ENCODE data around the gene CPNE7.

Gene CPNE7

GRCh38 chr16:89605186-89605970, 29.8 kb downstream of the CPNE7 start:
- no peak for DNase-seq (ENCODE audit: low spot score)
- no peak overlapping the region for H3K27ac ChIP-seq
- no peak for TF ChIP-seq CTCF (conservative IDR thresholded peaks at IDR 0.05; ENCODE audit: low read depth)
- ChIA-PET POLR2A (ENCODE audit: low non-redundant PET) (no interaction called here), CTCF (interaction anchor here (1.0 kb wide), 1 partner anchor 10 kb away, joined by 5 read pairs; no protein-coding TSS in a partner anchor)

- ChIA-PET CTCF (no interaction called here), POLR2A (ENCODE audit: low non-redundant PET) (no interaction called here)
- DNase-seq (ENCODE audit: low spot score): no peak
- no peak for TF ChIP-seq CTCF (conservative IDR thresholded peaks at IDR 0.05; ENCODE audit: low read depth)
- no peak overlapping the region for H3K27ac ChIP-seq
Measured at GRCh38 chr16:89606006-89606405, 30.4 kb downstream of the CPNE7 start.

- TF ChIP-seq CTCF (conservative IDR thresholded peaks at IDR 0.05; ENCODE audit: low read depth): no peak
- H3K27ac ChIP-seq: no peak overlapping the region
- ChIA-PET POLR2A (ENCODE audit: low non-redundant PET) (no interaction called here), CTCF (interaction anchor here (0.7 kb wide), 1 partner anchor 294 kb away, joined by 3 read pairs; no protein-coding TSS in a partner anchor)
- no peak for DNase-seq (ENCODE audit: low spot score)
Measured at GRCh38 chr16:89607453-89607852, 31.9 kb downstream of the CPNE7 start.

GRCh38 chr16:89607937-89608740, 32.6 kb downstream of the CPNE7 start:
- DNase-seq (ENCODE audit: low spot score): no peak
- no peak for TF ChIP-seq CTCF (conservative IDR thresholded peaks at IDR 0.05; ENCODE audit: low read depth)
- ChIA-PET POLR2A (ENCODE audit: low non-redundant PET) (no interaction called here), CTCF (interaction anchor here (0.6 to 1.0 kb wide), 3 partner anchors 44 to 675 kb away, joined by 3 read pairs; no protein-coding TSS in a partner anchor)
- H3K27ac ChIP-seq: no peak overlapping the region

- POLR2A ChIA-PET (ENCODE audit: low non-redundant PET): no interaction called here
- DNase-seq (ENCODE audit: low spot score): no peak
- CTCF ChIA-PET: interaction anchor here (0.6 kb wide), 1 partner anchor 20 kb away, joined by 8 read pairs; no protein-coding TSS in a partner anchor
- TF ChIP-seq CTCF (conservative IDR thresholded peaks at IDR 0.05; ENCODE audit: low read depth): no peak
- no peak overlapping the region for H3K27ac ChIP-seq
Measured at GRCh38 chr16:89610108-89610453, 34.5 kb downstream of the CPNE7 start.

GRCh38 chr16:89612415-89613166, 37.0 kb downstream of the CPNE7 start:
- H3K27ac ChIP-seq: no peak overlapping the region
- ChIA-PET CTCF (no interaction called here), POLR2A (ENCODE audit: low non-redundant PET) (no interaction called here)
- no peak for TF ChIP-seq CTCF (conservative IDR thresholded peaks at IDR 0.05; ENCODE audit: low read depth)
- DNase-seq (ENCODE audit: low spot score): no peak

All from RWPE1 (cell line).